ENCODE results near the gene MAP3K9. TPM values are rescaled to one million over a fixed set of nuclear protein-coding genes. Genes with fewer than 3 reads are reported as not detected.

Gene MAP3K9
- total RNA-seq, 2 experiments from 2014 or later: 5.2 to 6.1 TPM

DNA sequence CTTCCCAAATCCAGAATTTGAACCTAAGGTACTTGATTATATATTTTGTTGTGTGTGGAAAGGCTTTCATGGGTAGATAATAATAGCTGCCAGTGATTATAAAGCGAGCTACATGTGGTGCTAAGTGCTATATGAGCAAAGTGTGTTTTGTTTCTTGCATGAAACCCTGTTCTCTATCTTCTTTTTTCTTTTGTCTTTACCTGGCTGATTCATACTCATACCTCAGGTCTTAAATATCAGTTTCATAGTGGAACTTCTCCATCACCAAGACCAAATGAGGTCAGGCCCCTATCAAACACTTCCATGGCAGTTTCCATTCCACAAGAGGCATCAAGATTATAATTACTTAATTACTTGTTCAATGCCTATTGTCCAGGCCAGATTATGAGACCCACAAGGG lies 6.9 kb downstream of the MAP3K9 start:
- POLR2A ChIA-PET: no interaction called here
- Mint-ChIP-seq H3K36me3 (ENCODE audit: low read depth) (peaks cover 5% of the 10 kb centered on the region), H3K4me1 (peaks cover 11% of the 10 kb centered on the region), H3K4me3 (no peak overlapping the region), H3K27ac (no peak overlapping the region), H3K9me3 (ENCODE audit: low read depth) (no peaks in the 10 kb centered on the region), H3K27me3 (no peaks in the 10 kb centered on the region)
- CTCF ChIA-PET: no interaction called here
- peak; percentile 44 for ATAC-seq
- DNase-seq: no peak
- intact Hi-C loops (cut with DNase I, micrococcal nuclease): no loop called here

DNA sequence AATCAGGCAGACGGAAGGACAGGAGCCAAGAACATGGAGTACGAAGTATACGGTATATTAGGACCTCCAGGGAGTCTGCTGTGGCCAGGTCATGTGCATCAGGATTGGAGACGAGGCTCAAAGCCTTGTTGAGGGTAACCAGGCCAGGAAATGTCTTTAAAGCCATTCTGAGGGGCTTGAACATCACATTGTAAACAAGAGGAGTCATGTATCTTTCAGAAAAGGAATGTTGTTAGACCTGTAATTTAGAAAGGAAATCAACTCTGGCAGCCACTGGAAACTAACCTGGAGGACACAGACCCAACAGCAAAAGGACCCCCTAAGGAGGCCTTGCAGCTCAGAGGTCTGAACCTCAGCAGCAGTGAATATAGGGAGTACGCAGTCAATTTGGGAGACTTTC lies 7.5 kb downstream of the MAP3K9 start:
- H3K27me3 Mint-ChIP-seq: no peaks in the 10 kb centered on the region
- peaks cover 5% of the 10 kb centered on the region for H3K36me3 Mint-ChIP-seq (ENCODE audit: low read depth)
- POLR2A ChIA-PET: no interaction called here
- H3K9me3 Mint-ChIP-seq (ENCODE audit: low read depth): no peaks in the 10 kb centered on the region
- no peak overlapping the region for H3K4me3 Mint-ChIP-seq
- H3K27ac Mint-ChIP-seq: no peak overlapping the region
- ATAC-seq: no peak
- intact Hi-C loops (cut with DNase I, micrococcal nuclease): no loop called here
- DNase-seq: no peak
- CTCF ChIA-PET: interaction anchor here (0.6 to 0.7 kb wide), 2 partner anchors 147 to 709 kb away, joined by 3 read pairs; no protein-coding TSS in a partner anchor
- peaks cover 11% of the 10 kb centered on the region for H3K4me1 Mint-ChIP-seq

DNA sequence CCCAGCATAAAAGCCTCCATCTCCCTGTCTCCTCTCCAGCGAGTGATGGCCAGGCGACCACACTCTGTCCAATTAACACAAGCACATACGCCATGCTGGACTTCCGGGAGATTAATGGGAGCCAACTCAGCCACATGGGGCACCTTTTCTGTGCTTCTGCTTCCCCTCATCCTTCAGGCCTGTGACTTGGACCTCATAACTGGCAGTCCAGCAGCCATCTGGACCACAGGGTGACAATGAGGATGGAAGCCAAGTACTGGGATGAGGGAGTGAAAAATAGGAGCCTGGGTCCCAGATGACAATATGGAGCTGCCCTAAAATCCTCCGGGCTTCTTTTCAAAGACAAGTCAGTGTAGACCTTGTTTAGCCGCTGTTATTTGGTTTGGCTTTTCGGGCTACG lies 12.8 kb downstream of the MAP3K9 start:
- CTCF ChIA-PET: no interaction called here

DNA sequence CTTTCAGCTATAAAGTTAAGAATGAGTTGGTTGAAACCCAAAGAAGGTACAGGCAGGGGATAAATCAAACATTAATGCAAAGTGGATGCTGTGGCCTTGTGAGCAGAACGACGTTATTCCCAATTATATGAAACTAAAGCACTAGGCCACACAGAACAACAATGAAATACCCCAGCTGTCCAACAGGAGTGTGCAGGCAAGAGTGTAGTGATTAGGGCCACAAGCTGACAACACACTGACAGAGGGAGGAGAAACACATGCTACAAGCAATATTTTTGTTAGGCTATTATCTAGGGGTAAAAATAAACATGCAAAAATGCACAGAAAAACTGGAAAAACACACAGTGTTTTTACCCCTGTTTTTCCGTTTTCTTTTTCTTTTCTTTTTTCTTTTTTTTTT lies 15.0 kb downstream of the MAP3K9 start:
- Mint-ChIP-seq H3K4me3 (no peak overlapping the region), H3K9me3 (ENCODE audit: low read depth) (no peaks in the 10 kb centered on the region), H3K36me3 (ENCODE audit: low read depth) (no peaks in the 10 kb centered on the region), H3K27me3 (no peaks in the 10 kb centered on the region), H3K27ac (no peak overlapping the region), H3K4me1 (no peaks in the 10 kb centered on the region)
- CTCF ChIA-PET: interaction anchor here (0.7 kb wide), 1 partner anchor 24 kb away, joined by 3 read pairs; no protein-coding TSS in a partner anchor
- no peak for DNase-seq
- POLR2A ChIA-PET: interaction anchor here (0.6 kb wide), 1 partner anchor 164 kb away, joined by 3 read pairs; no protein-coding TSS in a partner anchor
- no peak for ATAC-seq
- intact Hi-C loops (cut with DNase I, micrococcal nuclease): no loop called here

More for the DNA sequence above, 12.8 kb downstream of the MAP3K9 start:
- ATAC-seq (no peak), DNase-seq (no peak)
- no peaks in the 10 kb centered on the region for H3K4me1 Mint-ChIP-seq
- no peak overlapping the region for H3K4me3 Mint-ChIP-seq
- H3K36me3 Mint-ChIP-seq (ENCODE audit: low read depth): peaks cover 5% of the 10 kb centered on the region
- H3K27me3 Mint-ChIP-seq: no peaks in the 10 kb centered on the region
- no peaks in the 10 kb centered on the region for H3K9me3 Mint-ChIP-seq (ENCODE audit: low read depth)
- no peak overlapping the region for H3K27ac Mint-ChIP-seq
- POLR2A ChIA-PET: interaction anchor here (0.6 kb wide), 1 partner anchor 31 kb away, joined by 3 read pairs; no protein-coding TSS in a partner anchor
- intact Hi-C loops (cut with DNase I, micrococcal nuclease): no loop called here

DNA sequence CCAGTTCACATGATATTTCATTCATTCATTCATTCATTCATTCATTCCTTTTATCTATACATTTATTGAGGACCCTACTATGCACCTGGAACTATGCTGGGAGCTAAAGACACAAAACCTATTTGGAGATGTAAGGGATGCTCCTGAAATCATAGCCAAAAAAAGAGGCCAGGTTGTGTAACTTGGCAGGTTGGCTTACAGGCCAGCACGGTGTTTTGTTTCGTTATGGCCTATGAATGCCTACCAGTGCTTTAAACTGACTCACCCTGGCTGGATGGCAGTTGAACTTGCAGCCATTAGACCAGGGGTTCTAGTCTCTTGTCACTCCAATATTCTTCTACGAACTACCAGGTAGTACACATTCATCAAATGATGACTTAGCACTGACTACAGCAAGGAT lies 15.7 kb downstream of the MAP3K9 start:
- H3K4me3 Mint-ChIP-seq: no peak overlapping the region
- no peaks in the 10 kb centered on the region for H3K36me3 Mint-ChIP-seq (ENCODE audit: low read depth)
- CTCF ChIA-PET: no interaction called here

DNA sequence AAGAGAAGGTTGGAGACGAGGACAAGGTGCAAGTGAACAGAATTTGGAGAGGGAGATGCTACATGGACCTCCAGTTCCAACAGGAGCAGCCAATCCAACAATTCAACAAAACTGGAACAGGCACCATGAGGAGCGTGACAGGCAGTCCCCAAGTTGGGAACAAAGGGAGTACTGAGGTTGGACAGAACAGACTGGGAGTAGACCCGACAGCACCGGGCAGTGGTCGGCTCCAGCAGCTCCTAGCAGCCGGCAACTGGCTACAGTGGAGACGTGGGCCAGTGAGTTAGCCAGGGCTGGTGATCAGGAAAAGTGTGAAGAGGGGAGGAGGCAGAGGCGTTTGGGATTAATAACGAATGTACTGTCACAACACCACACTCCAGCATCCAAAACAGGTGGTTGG lies 16.4 kb downstream of the MAP3K9 start:
- intact Hi-C loops (cut with DNase I, micrococcal nuclease): no loop called here
- no peak overlapping the region for H3K4me3 Mint-ChIP-seq
- ChIA-PET CTCF (no interaction called here), POLR2A (no interaction called here)
- no peaks in the 10 kb centered on the region for H3K4me1 Mint-ChIP-seq
- no peaks in the 10 kb centered on the region for H3K36me3 Mint-ChIP-seq (ENCODE audit: low read depth)
- ATAC-seq (no peak), DNase-seq (no peak)
- H3K27ac Mint-ChIP-seq: no peak overlapping the region
- no peaks in the 10 kb centered on the region for H3K9me3 Mint-ChIP-seq (ENCODE audit: low read depth)
- H3K27me3 Mint-ChIP-seq: no peaks in the 10 kb centered on the region

More for the DNA sequence above, 15.7 kb downstream of the MAP3K9 start:
- no peaks in the 10 kb centered on the region for H3K27me3 Mint-ChIP-seq
- no peaks in the 10 kb centered on the region for H3K4me1 Mint-ChIP-seq
- POLR2A ChIA-PET: no interaction called here
- DNase-seq (no peak), ATAC-seq (no peak)
- intact Hi-C loops (cut with DNase I, micrococcal nuclease): no loop called here
- no peak overlapping the region for H3K27ac Mint-ChIP-seq
- no peaks in the 10 kb centered on the region for H3K9me3 Mint-ChIP-seq (ENCODE audit: low read depth)

DNA sequence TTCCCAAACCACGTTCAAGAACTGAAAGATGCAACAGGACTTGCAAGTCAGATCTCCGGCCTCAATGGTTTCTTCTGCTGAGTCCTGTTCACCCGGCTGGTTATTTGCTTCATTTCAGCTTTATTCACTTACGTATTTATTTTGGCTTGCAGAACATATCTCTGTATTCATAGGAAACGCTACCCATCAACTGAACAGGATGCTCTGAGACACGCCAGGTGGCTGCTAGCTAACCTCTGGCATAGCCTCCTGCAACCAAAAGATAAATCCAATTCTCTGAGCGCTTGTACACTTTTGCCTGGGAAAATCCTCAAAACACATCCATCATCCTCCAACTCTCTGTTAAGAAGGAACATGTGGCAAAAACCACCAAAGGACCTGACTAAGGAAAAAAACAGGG lies 17.3 kb downstream of the MAP3K9 start:
- no peaks in the 10 kb centered on the region for H3K4me1 Mint-ChIP-seq
- no peak overlapping the region for H3K4me3 Mint-ChIP-seq
- H3K9me3 Mint-ChIP-seq (ENCODE audit: low read depth): no peaks in the 10 kb centered on the region
- no peaks in the 10 kb centered on the region for H3K36me3 Mint-ChIP-seq (ENCODE audit: low read depth)
- ChIA-PET CTCF (no interaction called here), POLR2A (no interaction called here)
- H3K27me3 Mint-ChIP-seq: no peaks in the 10 kb centered on the region
- DNase-seq (no peak), ATAC-seq (no peak)
- H3K27ac Mint-ChIP-seq: no peak overlapping the region
- intact Hi-C loops (cut with DNase I, micrococcal nuclease): no loop called here

DNA sequence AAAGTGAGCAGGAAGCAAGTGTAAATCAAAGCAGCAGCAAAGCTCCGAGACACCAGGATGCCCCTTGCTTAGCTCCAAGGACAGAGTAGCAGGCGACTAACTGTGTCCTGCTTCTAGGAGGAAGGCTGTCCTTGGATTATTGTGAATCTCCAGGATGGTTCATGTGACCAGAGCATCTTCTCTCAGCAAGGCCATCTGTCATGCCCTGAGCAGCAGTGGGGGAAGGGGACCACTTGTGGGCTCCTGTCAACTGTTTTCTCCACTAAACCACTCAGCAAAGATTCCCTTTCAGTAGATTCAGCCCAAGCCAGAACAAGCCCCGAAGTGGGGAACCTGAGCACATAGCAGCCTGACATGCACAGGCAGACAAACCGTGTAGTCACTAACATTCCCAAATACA lies 19.4 kb downstream of the MAP3K9 start:
- Mint-ChIP-seq H3K27me3 (no peaks in the 10 kb centered on the region), H3K9me3 (ENCODE audit: low read depth) (no peaks in the 10 kb centered on the region), H3K27ac (no peak overlapping the region), H3K4me1 (no peaks in the 10 kb centered on the region), H3K4me3 (no peak overlapping the region), H3K36me3 (ENCODE audit: low read depth) (peaks cover 4% of the 10 kb centered on the region)
- intact Hi-C loops (cut with DNase I, micrococcal nuclease): no loop called here
- ChIA-PET POLR2A (no interaction called here), CTCF (no interaction called here)
- no peak for DNase-seq
- ATAC-seq: no peak

DNA sequence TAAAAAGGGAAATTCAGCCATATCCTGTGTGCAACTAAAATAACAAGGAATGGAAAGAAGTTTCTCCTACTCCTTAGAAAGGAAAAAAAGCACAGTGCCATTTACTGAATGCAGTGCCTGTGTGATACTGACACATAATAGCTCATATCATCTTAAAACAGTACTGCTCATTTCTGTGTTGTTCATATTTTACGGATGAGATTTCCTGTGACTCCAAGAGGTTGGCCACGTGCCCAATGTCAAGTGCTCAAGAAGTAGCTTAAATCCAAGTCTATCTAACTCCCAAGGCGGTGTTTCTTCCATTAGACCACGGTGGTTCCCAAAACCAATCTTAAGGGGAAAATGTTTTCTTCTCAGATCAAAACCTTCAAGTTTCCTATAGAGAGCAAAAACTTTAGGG lies 20.0 kb downstream of the MAP3K9 start:
- H3K36me3 Mint-ChIP-seq (ENCODE audit: low read depth): peaks cover 4% of the 10 kb centered on the region
- H3K4me3 Mint-ChIP-seq: no peak overlapping the region
- H3K27ac Mint-ChIP-seq: no peak overlapping the region
- no peaks in the 10 kb centered on the region for H3K4me1 Mint-ChIP-seq
- intact Hi-C loops (cut with DNase I, micrococcal nuclease): no loop called here
- ATAC-seq (no peak), DNase-seq (no peak)
- CTCF ChIA-PET: interaction anchor here (0.7 kb wide), 1 partner anchor 166 kb away, joined by 3 read pairs; no protein-coding TSS in a partner anchor
- POLR2A ChIA-PET: no interaction called here
- no peaks in the 10 kb centered on the region for H3K27me3 Mint-ChIP-seq
- no peaks in the 10 kb centered on the region for H3K9me3 Mint-ChIP-seq (ENCODE audit: low read depth)

DNA sequence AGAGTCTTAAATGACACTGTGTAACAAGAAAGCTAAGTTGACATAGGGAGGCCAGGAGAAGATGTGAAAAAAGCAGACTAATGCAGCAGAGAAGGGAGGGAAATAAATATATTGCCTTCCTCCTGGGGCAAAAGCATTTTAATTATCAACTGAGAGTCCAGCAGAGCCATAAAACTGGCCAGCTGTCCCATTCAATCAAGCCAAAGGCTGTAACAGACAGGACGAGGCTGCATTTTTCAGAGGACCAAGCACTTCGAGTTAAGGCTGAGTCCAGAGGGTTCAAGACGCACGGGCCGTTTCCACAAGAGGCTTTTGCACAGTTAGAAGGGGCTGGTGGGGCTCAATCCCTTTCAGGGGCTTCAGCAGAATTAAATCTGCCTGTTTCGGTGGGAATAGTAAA lies 20.4 kb downstream of the MAP3K9 start:
- no peak overlapping the region for H3K4me3 Mint-ChIP-seq
- no peaks in the 10 kb centered on the region for H3K9me3 Mint-ChIP-seq (ENCODE audit: low read depth)
- no peak overlapping the region for H3K27ac Mint-ChIP-seq
- no peaks in the 10 kb centered on the region for H3K27me3 Mint-ChIP-seq
- intact Hi-C loops (cut with DNase I, micrococcal nuclease): no loop called here
- no peak for DNase-seq
- H3K36me3 Mint-ChIP-seq (ENCODE audit: low read depth): peaks cover 4% of the 10 kb centered on the region
- no peak for ATAC-seq
- H3K4me1 Mint-ChIP-seq: no peaks in the 10 kb centered on the region
- ChIA-PET CTCF (interaction anchor here (0.7 to 1.6 kb wide), 2 partner anchors 21 to 167 kb away, joined by 3 read pairs; partner anchors contain the start of gene MAP3K9), POLR2A (no interaction called here)

DNA sequence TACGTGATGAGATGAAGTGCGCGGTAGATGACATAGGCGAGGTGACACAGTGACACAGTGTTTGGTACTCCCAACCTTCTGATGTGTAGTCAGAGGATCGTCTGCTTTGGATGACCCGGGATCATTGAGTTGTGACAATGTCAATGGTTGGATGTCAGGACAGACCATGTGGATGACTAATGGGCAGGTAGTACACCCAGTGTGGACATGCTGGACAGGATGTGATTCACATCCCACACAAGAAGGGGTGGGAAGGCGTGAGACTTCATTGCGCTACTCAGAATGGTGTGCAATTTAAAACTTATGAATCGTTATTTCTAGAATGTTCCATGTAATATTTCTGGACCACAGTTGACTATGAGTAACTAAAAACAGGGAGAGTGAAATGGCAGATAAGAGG lies 23.8 kb downstream of the MAP3K9 start:
- no peak overlapping the region for H3K27ac Mint-ChIP-seq
- CTCF ChIA-PET: no interaction called here
- H3K27me3 Mint-ChIP-seq: no peaks in the 10 kb centered on the region
- DNase-seq: no peak
- H3K9me3 Mint-ChIP-seq (ENCODE audit: low read depth): no peaks in the 10 kb centered on the region
- ATAC-seq: no peak
- no peak overlapping the region for H3K4me3 Mint-ChIP-seq
- H3K4me1 Mint-ChIP-seq: peaks cover 13% of the 10 kb centered on the region
- H3K36me3 Mint-ChIP-seq (ENCODE audit: low read depth): peaks cover 4% of the 10 kb centered on the region
- POLR2A ChIA-PET: no interaction called here
- intact Hi-C loops (cut with DNase I, micrococcal nuclease): no loop called here

DNA sequence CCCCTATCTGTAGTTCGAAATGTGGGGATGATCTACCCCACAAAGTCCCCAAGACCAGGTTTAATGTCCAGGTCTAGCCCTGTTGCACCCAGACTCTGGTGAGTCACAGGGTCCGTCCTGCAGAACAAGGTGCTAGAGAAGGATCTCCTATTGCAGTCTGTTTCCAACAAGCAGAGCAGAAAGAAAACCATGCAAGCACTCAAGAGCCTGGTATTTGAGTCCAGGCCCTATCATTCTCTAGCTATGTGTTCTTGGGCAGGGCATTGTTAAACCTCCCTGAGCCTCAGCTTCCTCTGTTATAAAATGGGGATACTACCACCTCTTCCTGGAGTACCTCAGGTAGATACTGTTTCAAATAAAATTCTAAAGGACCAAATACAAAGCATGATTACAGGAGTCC lies 24.4 kb downstream of the MAP3K9 start:
- intact Hi-C loops (cut with DNase I, micrococcal nuclease): no loop called here
- ChIA-PET CTCF (no interaction called here), POLR2A (no interaction called here)
- Mint-ChIP-seq H3K4me3 (no peak overlapping the region), H3K9me3 (ENCODE audit: low read depth) (no peaks in the 10 kb centered on the region), H3K36me3 (ENCODE audit: low read depth) (peaks cover 4% of the 10 kb centered on the region), H3K27me3 (no peaks in the 10 kb centered on the region), H3K4me1 (peaks cover 17% of the 10 kb centered on the region), H3K27ac (no peak overlapping the region)
- DNase-seq (no peak), ATAC-seq (no peak)

DNA sequence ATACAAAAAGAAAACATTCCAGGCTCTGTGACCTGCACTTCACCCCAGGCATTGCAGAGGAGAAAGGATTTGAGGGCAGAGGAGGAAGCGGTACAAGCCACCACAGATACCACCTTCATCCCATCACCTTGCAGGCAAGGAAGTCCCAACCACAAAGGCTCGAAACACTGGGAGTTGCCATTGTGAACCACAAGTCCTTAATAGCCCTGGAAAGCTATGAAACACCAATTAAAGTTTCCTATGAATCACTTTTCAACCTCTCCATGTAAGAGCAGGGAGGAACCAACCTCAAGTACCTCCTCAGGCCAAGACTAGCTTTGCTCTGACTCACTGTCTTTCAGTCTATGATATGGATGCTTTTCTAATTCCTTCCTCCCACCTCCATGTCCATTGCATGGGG lies 27.0 kb downstream of the MAP3K9 start:
- Mint-ChIP-seq H3K27me3 (no peaks in the 10 kb centered on the region), H3K4me3 (no peak overlapping the region), H3K4me1 (peaks cover 17% of the 10 kb centered on the region), H3K27ac (no peak overlapping the region), H3K9me3 (ENCODE audit: low read depth) (no peaks in the 10 kb centered on the region), H3K36me3 (ENCODE audit: low read depth) (peaks cover 4% of the 10 kb centered on the region)
- DNase-seq (peak; percentile 24), ATAC-seq (peak; percentile 65)
- ChIA-PET CTCF (no interaction called here), POLR2A (no interaction called here)
- intact Hi-C loops (cut with DNase I, micrococcal nuclease): no loop called here
